C4-2B (cell line): ENCODE measurements around the gene KCNK7.

Experiments
- H3K27ac ChIP-seq: fragments of 450-650 bp; 2 replicates; pipeline ENCODE4 v1.5.1; 2017
- ZFX ChIP-seq: fragments of 450-650 bp; IDR thresholded peaks from 2 replicates; pipeline ENCODE4 v1.6.1; 2017
- TF ChIP-seq, protein P1 (sequence below): fragments of 450-650 bp; conservative IDR thresholded peaks from 2 replicates; pipeline ENCODE4 v1.5.1; 2017; ENCODE audit warnings: mild to moderate bottlenecking

The KCNK7 gene

DNA sequence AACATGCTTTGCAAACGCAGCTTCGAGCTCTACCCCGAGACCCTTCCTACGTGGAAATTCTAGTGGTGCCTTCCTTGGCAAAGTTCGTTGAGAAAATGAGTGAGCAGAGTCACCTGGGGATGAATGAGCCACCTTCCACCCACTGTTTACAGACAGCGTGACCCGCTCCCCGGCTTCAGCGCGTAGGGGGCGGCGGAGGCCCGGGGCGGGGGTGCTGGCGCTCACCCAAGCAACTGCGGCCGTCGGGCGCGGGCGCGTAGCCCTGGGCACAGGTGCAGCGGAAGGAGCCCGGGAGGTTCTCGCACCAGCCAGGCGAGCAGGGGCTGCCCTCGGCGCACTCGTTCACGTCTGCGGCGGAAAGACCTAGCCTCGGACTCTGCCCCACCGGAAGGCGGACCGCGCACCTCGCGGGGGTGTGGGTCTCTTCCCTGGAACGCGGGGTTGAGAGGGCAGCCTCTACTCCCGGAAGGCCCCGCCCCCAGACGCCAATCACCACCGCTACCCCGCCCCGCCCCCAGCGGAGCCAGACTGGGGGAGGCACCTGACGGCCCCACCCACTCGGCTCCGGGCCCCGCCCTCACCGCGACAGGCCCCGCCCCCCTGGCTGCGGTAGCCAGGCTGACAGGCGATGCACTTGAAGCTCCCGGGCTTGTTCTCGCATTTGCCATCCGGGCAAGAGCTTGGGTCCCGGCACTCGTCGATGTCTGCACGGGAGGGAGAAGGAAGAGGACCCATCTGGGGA lies 49.2 kb downstream of the KCNK7 start:
- TF ChIP-seq ZFX, result no peak
- peak overlapping the region; percentile 33; the same call in 1 of the 2 replicates for H3K27ac ChIP-seq

GRCh38 chr11:65545853-65546216 lies 49.8 kb downstream of the KCNK7 start:
- TF ChIP-seq, protein P1, sequence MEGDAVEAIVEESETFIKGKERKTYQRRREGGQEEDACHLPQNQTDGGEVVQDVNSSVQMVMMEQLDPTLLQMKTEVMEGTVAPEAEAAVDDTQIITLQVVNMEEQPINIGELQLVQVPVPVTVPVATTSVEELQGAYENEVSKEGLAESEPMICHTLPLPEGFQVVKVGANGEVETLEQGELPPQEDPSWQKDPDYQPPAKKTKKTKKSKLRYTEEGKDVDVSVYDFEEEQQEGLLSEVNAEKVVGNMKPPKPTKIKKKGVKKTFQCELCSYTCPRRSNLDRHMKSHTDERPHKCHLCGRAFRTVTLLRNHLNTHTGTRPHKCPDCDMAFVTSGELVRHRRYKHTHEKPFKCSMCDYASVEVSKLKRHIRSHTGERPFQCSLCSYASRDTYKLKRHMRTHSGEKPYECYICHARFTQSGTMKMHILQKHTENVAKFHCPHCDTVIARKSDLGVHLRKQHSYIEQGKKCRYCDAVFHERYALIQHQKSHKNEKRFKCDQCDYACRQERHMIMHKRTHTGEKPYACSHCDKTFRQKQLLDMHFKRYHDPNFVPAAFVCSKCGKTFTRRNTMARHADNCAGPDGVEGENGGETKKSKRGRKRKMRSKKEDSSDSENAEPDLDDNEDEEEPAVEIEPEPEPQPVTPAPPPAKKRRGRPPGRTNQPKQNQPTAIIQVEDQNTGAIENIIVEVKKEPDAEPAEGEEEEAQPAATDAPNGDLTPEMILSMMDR, result no peak
- no peak for TF ChIP-seq ZFX
- peak overlapping the region; percentile 33; the same call in 1 of the 2 replicates for H3K27ac ChIP-seq
